Esophagus squamous epithelium (tissue), 5 donors: ENCODE results near the gene KLK14. TPM values are rescaled to one million over a fixed set of nuclear protein-coding genes. Genes with fewer than 3 reads are reported as not detected.

ENCODE experiments used
- DNase-seq: peaks from one replicate; lab custom pipeline; 2025; lab: John Stamatoyannopoulos, UW
- H3K27ac ChIP-seq, 4 donors: fragments of 200-600 bp; sonication (generic); one replicate each; pipeline ENCODE4 v1.5.1; 2016 to 2019; ENCODE audit warnings: mild to moderate bottlenecking in 1 of 4
- H3K27me3 ChIP-seq, 4 donors: fragments of 200-600 bp; sonication (generic); 1 replicate in 3 of 4; 2 replicates in 1 of 4; pipeline versions ENCODE4 v1.5.1 to v1.6.0; 2017 to 2021; ENCODE audit warnings: antibody characterized with exemption in 1 of 4
- H3K36me3 ChIP-seq, 3 donors: fragments of 200-600 bp; sonication (generic); one replicate each; pipeline ENCODE4 v1.5.1; 2016 to 2019
- H3K4me1 ChIP-seq, 3 donors: fragments of 200-600 bp; sonication (generic); one replicate each; pipeline ENCODE4 v1.5.1; 2017 to 2019
- H3K4me3 ChIP-seq, 4 donors: fragments of 200-600 bp; sonication (generic); 1 replicate in 3 of 4; 2 replicates in 1 of 4; pipeline ENCODE4 v1.5.1; 2016 to 2019; ENCODE audit warnings: mild to moderate bottlenecking in 2 of 4, moderate library complexity in 1 of 4
- H3K9me3 ChIP-seq, 3 donors: fragments of 200-600 bp; sonication (generic); one replicate each; pipeline ENCODE4 v1.5.1; 2016 to 2019
- POLR2A ChIP-seq, 4 donors: fragments of 450-650 bp; IDR thresholded peaks; one replicate each; pipeline ENCODE4 v1.6.1; 2017; ENCODE audit warnings: antibody characterized with exemption in 4 of 4, mild to moderate bottlenecking in 4 of 4, moderate library complexity in 3 of 4
- WGBS, 2 donors: methylation state at CpG; one replicate each; pipeline ENCODE4 v1.1.5; 2018; 5-methylcytosine and 5-hydroxymethylcytosine counted together
- intact Hi-C: fragments of 100-400 bp; cut with DNase I; formaldehyde crosslinking; loops from one replicate; pipeline ENCODE4 v1.15.0; 2022
- total RNA-seq, 4 donors: library from RNA; depleted of rRNA; stranded (reverse); fragments of >200 nt; gene quantifications; one replicate each; pipeline ENCODE4 v1.1.0, GENCODE V29; 2016
- TF ChIP-seq, protein P1 (sequence below), 6 experiments: fragments of 450-650 bp in 4 of 6; fragments of 200-600 bp in 2 of 6; sonication (generic) in 2 of 6; IDR thresholded peaks; one replicate each; pipeline ENCODE4 v1.5.1; 2016 to 2019; ENCODE audit warnings: antibody characterized with exemption in 6 of 6, mild to moderate bottlenecking in 4 of 6, moderate library complexity in 4 of 6
- donor health status: DM: yes; HTN: yes; CAD: no.

The KLK14 gene
- total RNA-seq, 4 donors from 2014 or later: 0.66 TPM; not detected in 3

DNA sequence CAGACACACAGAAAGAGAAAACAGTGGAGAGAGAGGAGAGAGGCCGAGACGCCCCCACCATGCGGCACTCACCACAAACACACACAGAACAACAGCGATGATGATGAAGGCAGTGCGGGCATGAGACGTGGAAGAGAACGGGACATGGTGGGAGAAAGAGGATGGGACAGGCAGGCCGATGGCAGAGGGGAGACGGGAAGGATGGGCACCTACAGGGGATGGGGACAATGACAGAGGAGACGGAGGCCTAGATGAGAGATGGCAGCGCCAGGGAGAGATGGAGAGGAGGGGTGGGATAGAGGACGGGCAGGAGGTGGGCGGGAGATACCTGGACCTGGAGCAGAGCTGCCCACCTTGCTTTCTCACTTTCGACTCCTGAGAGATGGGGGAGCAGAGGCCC lies 1.1 kb upstream of the KLK14 start:
- intact Hi-C loops: no loop called here
- H3K4me3 ChIP-seq: no peak overlapping the region
- 70 to 85% methylated on average over 14 of the region's 14 CpGs for WGBS, 2 donors
- TF ChIP-seq, protein P1, sequence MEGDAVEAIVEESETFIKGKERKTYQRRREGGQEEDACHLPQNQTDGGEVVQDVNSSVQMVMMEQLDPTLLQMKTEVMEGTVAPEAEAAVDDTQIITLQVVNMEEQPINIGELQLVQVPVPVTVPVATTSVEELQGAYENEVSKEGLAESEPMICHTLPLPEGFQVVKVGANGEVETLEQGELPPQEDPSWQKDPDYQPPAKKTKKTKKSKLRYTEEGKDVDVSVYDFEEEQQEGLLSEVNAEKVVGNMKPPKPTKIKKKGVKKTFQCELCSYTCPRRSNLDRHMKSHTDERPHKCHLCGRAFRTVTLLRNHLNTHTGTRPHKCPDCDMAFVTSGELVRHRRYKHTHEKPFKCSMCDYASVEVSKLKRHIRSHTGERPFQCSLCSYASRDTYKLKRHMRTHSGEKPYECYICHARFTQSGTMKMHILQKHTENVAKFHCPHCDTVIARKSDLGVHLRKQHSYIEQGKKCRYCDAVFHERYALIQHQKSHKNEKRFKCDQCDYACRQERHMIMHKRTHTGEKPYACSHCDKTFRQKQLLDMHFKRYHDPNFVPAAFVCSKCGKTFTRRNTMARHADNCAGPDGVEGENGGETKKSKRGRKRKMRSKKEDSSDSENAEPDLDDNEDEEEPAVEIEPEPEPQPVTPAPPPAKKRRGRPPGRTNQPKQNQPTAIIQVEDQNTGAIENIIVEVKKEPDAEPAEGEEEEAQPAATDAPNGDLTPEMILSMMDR (IDR thresholded peaks at IDR 0.05): no peak
- TF ChIP-seq POLR2A (IDR thresholded peaks at IDR 0.05): no peak
- H3K27me3 ChIP-seq: peaks cover 0 to 18% (median 0%) of the 10 kb centered on the region in 4 donors
- no peak for DNase-seq
- H3K27ac ChIP-seq: no peak overlapping the region
- H3K9me3 ChIP-seq: no peaks in the 10 kb centered on the region
- H3K36me3 ChIP-seq: no peaks in the 10 kb centered on the region
- peaks cover 0 to 4% (median 0%) of the 10 kb centered on the region in 3 donors for H3K4me1 ChIP-seq

DNA sequence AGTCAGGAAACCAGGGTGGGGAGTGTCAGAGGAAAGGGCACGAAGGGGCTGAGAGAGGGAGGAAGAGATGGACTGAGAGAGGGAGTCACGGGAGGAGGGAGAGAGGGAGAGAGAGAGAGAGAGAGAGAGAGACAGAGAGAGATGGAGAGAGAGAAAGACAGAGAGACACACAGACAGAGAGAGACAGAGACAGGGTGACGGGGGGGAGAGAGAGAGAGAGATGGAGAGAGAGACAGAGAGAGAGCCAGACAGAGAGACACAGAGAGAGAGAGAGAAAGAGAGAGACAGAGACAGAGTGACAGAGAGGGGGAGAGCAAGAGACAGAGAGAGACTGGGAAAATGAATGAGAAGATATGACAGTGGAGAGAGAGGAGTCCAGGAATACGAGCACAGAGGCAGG lies 494 bp upstream of the KLK14 start:
- TF ChIP-seq, protein P1 (IDR thresholded peaks at IDR 0.05): no peak
- no peak for TF ChIP-seq POLR2A (IDR thresholded peaks at IDR 0.05)
- no peaks in the 10 kb centered on the region for H3K9me3 ChIP-seq
- peaks cover 0 to 4% (median 0%) of the 10 kb centered on the region in 3 donors for H3K4me1 ChIP-seq
- intact Hi-C loops: no loop called here
- no peak overlapping the region for H3K27ac ChIP-seq
- H3K4me3 ChIP-seq: no peak overlapping the region
- WGBS, 2 donors: 42 to 56% methylated on average over 4 of the region's 4 CpGs
- DNase-seq: no peak
- H3K36me3 ChIP-seq: no peaks in the 10 kb centered on the region
- H3K27me3 ChIP-seq: peaks cover 0 to 18% (median 0%) of the 10 kb centered on the region in 4 donors

DNA sequence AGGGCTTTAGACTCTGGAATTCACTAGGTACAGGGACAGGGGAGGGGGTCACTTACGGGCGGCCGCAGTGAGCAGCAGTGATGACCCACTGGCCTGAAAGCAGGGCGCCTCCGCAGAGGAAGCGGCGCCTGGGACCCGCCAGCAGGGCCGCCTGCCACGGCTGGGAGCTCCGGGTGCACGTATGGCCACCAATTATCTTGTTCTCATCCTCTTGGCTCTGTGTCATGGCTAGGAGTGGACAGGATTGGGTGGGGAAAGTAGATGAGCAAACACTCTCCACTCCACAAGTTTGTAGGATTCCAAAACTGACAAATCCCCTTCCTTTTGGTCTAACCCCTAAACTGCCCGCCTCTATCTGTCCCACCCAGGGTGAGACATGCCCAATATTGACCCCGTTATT lies 1.2 kb downstream of the KLK14 start:
- WGBS, 2 donors: 85 to 92% methylated on average over 2 to 9 of the region's 14 CpGs
- TF ChIP-seq, protein P1 (IDR thresholded peaks at IDR 0.05): no peak
- TF ChIP-seq POLR2A (IDR thresholded peaks at IDR 0.05): no peak
- H3K9me3 ChIP-seq: no peaks in the 10 kb centered on the region
- no peaks in the 10 kb centered on the region for H3K36me3 ChIP-seq
- DNase-seq: no peak
- intact Hi-C loops: no loop called here
- no peak overlapping the region for H3K4me3 ChIP-seq
- peaks cover 0 to 11% (median 0%) of the 10 kb centered on the region in 3 donors for H3K4me1 ChIP-seq
- peaks cover 0 to 18% (median 0%) of the 10 kb centered on the region in 4 donors for H3K27me3 ChIP-seq
- no peak overlapping the region for H3K27ac ChIP-seq

DNA sequence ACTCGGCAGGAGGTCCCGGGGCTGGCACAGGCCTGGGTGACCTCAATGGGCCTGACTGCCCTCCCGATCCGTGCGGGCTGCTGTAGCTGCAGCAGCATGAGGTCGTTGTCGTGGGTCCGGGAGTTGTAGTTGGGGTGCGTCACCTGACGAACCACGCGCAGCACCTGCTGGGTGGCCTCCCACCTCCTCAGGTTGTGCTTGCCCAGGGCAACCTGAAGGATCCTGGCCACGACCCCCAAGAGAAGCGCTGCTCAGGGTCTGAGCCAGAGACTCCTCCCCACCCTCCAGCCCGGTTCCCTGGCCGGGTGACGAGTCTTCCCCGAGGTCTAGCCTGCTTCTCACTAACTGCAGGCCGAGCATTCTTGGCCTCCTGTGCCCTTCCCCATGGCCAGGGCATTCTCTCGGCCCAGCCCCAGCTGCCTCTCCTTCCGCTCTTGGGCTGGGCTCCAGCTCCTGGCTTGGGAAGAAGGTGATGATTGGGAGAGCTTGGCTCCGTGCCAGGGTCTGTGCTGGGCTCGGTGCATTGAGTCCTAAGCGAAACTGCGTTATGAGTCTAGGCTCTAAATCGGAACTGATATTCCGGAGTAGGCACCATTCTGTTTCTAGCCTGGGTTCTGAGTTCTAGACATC lies 3.1 kb downstream of the KLK14 start:
- Histone ChIP-seq H3K4me1 (peaks cover 0 to 22% (median 0%) of the 10 kb centered on the region in 3 donors), H3K36me3 (no peaks in the 10 kb centered on the region), H3K27ac (no peak overlapping the region), H3K9me3 (no peaks in the 10 kb centered on the region), H3K27me3 (peaks cover 0 to 18% (median 0%) of the 10 kb centered on the region in 4 donors), H3K4me3 (no peak overlapping the region)
- intact Hi-C loops: no loop called here
- no peak for DNase-seq
- no peak for TF ChIP-seq POLR2A (IDR thresholded peaks at IDR 0.05)
- TF ChIP-seq, protein P1 (IDR thresholded peaks at IDR 0.05): no peak
- 59 to 64% methylated on average over 6 to 11 of the region's 27 CpGs for WGBS, 2 donors

DNA sequence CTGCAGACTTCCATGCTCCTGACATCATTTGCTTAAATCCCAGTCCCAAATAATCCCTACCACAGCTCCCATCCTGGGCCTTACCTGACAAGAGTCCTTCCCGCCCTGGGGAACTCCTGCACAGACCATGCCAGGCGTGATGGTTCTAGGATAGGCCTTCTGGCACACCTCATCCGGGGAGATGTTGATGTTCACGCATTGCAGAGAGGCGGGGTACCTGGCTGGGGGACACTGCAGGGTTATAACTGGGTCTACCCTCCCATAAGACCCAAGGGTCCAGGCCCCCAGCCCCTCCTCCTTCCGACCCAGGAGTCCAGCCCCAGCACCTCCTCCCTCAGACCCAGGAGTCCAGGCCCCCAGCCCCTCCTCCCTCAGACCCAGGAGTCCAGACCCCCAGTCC lies 4.0 kb downstream of the KLK14 start:
- TF ChIP-seq, protein P1 (IDR thresholded peaks at IDR 0.05): no peak
- TF ChIP-seq POLR2A (IDR thresholded peaks at IDR 0.05): no peak
- WGBS, 2 donors: 84 to 90% methylated on average over 3 to 4 of the region's 6 CpGs
- Histone ChIP-seq H3K27me3 (peaks cover 0 to 18% (median 0%) of the 10 kb centered on the region in 4 donors), H3K4me1 (peaks cover 0 to 22% (median 0%) of the 10 kb centered on the region in 3 donors), H3K4me3 (no peak overlapping the region), H3K27ac (no peak overlapping the region), H3K9me3 (peaks cover 0 to 8% (median 0%) of the 10 kb centered on the region in 3 donors), H3K36me3 (no peaks in the 10 kb centered on the region)
- intact Hi-C loops: no loop called here
- DNase-seq: no peak
